GM18907 (cell line): Measurements from ENCODE around the gene UBE2D3.

Experiments used
- ATAC-seq: cut with Tn5 transposase; IDR thresholded peaks from one replicate; pipeline ENCODE4 v1.9.1; 2021; ENCODE audit warnings: mild to moderate bottlenecking, moderate library complexity; ENCODE audit not compliant: unreplicated experiment

UBE2D3 gene

GRCh38 chr4:102792361-102792936, 34.9 kb downstream of the UBE2D3 start:
- no peak for ATAC-seq

- no peak for ATAC-seq
These were observed 36.0 kb downstream of the UBE2D3 start for GRCh38 chr4:102791318-102791835.

DNA sequence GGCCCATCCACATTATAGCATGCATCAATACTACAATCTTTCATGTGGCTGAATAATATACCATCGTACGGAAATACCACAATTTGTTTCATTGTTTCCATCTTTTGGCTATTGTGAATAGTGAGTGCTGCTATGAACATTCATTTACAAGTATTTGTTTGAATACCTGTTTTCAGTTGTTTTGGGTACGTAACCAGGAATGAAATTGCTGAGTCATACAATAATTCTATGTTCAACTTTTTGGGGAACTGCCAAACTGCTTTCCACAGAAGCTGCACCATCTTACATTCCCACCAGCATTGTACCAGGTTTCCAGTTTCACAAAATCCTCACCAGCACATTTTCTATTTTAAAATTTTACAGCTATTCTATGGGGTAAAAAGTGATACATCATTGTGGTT, 38.0 kb downstream of the UBE2D3 start:
- no peak for ATAC-seq

GRCh38 chr4:102787944-102788343, 39.4 kb downstream of the UBE2D3 start:
- ATAC-seq, result no peak

- no peak for ATAC-seq
These were observed 40.1 kb downstream of the UBE2D3 start for GRCh38 chr4:102787096-102787881.

GRCh38 chr4:102786279-102786678, 41.1 kb downstream of the UBE2D3 start:
- ATAC-seq, result no peak

DNA sequence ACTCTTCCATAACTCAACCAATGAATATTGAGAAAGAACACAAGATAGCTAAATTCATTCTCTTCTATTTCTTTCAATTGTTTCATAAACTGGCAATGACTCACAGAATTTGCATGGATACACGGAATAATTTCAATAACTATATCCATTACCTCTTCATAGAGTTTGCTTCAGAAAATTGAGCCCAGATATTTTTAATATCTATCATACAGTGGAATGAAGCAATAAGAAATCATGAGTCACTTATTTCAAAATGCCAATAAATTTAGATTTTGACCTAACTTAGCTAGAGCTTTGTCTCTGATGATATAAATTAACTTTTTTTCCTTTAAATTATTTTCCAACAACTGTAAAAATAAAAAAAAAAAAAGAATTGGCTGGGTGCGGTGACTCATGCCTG, 44.3 kb downstream of the UBE2D3 start:
- ATAC-seq, result no peak

- ATAC-seq, result no peak
These were observed 45.8 kb downstream of the UBE2D3 start for GRCh38 chr4:102781570-102781969.

DNA sequence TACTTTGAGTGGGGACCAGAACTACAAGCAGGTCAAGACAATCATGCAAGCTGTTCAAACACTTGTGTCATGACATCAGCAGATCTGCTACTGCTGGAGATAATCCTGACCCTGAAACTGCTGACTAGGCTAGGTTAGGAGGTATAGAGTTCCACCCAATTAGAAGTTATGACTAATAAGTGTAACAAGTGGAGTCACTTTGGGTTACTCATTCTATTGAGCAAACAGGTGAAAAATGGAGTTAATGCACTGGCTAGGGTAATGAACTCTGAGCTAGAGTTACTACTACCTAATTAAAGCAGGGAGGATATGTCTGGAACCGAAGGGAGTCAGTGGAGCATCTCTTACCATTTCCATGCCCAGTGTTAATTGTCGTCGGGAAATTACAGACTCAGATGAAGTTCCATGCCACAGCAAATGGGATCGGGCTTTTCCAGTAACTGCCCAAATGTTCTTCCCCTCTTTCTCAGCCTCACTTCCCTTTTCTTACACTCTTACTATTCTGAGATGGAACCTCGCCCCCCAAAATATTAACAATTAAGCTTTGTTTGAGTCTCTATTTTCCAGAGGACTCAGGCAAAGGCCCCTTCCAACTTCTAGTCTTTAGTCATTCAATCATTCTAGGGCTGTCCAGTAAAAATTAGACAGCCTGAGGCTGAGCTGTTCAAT, 46.7 kb downstream of the UBE2D3 start:
- peak; percentile 54 for ATAC-seq

DNA sequence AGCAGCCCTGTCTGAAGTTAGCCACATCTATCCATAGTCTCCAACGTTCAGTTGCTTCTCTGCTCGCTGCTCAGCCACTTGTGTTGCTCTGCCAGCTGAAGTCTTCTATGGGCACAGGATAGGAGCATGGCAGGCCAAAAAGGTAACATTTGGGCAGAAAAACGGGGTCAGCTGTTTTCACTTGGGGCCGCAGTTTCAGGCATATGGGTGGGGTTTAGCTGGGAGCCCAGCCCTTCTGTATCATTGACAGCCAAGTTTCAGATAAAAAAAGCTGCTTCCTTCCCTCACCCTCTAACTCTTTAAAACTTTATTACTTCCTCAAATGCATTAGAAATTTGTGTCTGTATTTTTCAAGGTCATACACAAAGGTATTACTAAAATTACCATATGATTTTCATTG, 48.1 kb downstream of the UBE2D3 start:
- no peak for ATAC-seq

DNA sequence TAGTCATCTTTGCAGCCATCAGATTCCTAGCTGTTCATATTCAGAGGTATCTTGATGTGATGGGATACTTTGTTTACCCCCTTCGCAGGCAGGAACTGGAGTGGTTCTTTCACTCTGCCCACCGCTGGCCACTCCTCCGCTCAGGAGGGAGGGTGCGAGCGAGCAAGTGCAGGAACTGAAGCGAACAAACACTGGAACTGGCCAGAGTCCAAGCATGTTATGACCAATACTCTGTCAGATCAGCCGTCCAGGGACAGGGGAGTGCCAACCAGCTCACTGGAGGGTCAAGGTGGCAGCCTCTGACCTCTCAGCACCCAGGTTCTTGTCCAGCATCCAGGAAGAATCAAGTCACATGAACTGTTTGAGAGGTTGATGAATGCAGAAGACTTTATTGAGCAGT, 48.6 kb downstream of the UBE2D3 start:
- no peak for ATAC-seq

- ATAC-seq, result no peak
These were observed 51.5 kb downstream of the UBE2D3 start for GRCh38 chr4:102775805-102776204.

GRCh38 chr4:102774254-102774653, 53.1 kb downstream of the UBE2D3 start:
- ATAC-seq, result no peak

DNA sequence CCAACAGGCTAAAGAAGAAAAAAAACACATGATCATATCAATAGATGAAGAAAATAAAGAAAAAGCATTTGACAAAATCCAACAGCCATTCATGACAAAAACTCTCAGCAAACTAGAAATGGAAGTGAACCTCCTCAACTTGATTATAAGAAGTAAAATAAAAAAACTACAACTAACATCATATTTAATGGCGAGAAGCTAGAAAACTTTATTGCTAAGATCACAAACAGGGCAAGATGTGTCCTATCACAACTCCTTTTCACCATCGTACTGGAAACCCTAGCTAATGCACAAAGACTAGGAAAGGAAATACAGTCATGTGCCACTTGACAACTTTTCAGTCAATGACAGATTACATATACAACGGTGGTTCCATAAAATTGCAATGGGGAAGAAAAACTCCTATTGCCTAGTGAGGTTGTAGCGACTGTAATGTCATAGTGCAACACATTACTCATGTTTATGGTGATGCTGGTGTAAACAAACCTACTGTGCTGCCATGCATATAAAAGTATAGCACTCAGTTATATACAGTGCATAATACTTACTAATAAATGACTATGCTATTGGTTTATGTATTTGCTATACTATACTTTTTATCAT, 54.5 kb downstream of the UBE2D3 start:
- no peak for ATAC-seq

DNA sequence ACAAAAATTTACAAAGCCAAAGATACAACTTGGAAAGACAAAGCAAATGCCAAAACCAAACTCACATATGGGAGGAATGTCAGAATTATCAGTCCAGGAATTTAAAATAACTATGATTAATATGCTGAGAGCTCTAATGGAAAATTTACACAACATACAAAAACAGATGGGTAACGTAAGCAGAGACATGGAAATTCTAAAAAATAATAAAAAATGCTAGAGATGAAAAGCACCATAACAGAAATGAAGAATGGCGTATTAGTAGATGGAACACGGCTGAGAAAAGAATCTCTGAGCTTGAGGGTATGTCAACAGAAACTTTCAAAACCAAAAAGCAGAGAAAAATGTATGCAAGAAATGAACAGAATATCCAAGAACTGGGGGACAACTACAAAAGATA, 62.5 kb downstream of the UBE2D3 start:
- ATAC-seq, result no peak

DNA sequence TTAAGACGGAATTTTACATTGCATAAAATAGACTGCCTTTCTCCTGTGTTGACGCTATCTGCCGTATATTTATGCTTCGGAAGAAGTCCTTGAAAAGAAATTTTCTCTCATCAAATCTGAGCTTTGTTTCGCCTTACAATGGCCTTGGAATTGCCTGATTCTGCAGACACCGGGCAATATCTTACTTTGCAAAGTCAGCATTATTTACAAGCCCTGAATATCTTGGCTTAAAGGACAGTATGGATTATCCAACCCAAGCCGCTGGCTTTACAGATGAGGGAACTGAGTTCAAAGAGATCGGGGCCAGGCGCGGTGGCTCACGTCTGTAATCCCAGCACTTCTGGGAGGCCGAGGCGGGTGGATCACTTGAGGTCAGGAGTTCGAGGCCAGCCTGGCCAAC, 65.4 kb downstream of the UBE2D3 start:
- ATAC-seq, result no peak

DNA sequence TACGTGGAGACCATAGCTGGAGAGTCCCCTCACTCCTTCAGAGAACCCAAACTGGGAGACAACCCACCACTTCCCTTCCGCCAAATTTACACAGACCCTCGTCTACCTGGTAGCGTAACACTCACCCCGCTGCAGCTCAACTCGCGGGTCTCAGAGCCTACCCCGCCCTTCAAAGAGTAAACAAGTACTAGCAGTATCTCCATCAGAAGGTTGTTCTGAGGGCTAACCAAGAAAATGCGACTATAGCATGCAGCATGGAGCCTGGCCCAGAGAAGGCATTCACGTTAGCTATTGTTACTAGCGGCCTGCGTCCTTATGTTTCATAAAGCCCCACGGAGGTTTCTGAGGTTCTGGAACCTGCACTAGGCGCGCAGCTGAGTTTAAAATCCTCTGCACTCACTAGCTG, 66.1 kb downstream of the UBE2D3 start:
- no peak for ATAC-seq

DNA sequence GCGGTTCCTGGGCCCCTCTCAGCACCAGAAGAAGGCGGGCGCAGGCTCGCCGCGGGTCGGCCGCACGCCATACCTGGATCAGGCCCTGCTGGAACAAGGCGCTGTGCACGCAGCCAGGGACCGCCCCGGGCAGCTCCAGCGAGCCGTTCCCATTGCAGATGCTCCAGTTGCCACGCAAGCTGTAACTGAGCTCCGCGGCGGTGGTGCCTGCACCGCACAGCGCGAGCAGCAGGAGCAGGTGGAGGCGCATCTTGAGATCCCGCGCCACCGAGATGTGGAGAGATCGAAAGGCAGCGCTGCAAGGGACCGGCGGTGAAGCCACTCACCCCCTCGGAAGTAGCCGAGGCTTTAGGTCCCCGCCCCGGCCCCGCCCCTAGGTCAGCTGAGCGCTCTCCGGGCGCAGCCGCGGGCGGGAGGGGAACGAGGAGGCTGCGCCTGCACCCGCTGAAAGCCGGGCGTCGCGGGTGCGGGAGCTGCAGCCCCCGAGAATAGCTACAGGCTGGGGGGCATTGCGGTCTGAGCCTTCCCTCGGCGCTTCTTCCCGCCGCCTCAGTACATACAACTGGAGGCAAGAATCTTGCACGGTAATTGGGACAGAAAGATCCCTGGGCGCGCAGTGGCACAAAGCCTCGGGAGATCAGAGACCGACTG, 66.6 kb downstream of the UBE2D3 start, which contains the start of gene MANBA:
Gene MANBA (minus strand): TSS at position 324 of the 651 bp plus-strand sequence. CDS start 74 bp downstream, at position 250.
- peak; percentile 94 for ATAC-seq

GRCh38 chr4:102759831-102760644, 67.3 kb downstream of the UBE2D3 start:
- ATAC-seq, result peak; percentile 73
